Activated T-helper 2 cell treated with anti-CD3 and anti-CD28 coated beads, Interferon-gamma antibody, Interleukin-2, Interleukin-4, amounts not matched to agents 10 μg/mL and 5 μg/mL and 100 μg/mL, durations not matched to agents 14 hours and 24 hours and 36 hours (primary cell): ENCODE measurements around the gene NUDT3. TPM values are rescaled to one million over a fixed set of nuclear protein-coding genes. Genes with fewer than 3 reads are reported as not detected.

Experiments used
- DNase-seq: peaks from one replicate; pipeline ENCODE4 v3.0.0; 2021; ENCODE audit warnings: low spot score
- H3K27ac Mint-ChIP-seq: one replicate; pipeline ENCODE4 v1.8.0; 2021; ENCODE audit warnings: mixed read lengths
- H3K27me3 Mint-ChIP-seq: one replicate; pipeline ENCODE4 v1.8.0; 2021; ENCODE audit warnings: low read depth, mixed read lengths
- H3K36me3 Mint-ChIP-seq: one replicate; pipeline ENCODE4 v1.8.0; 2021; ENCODE audit warnings: low read depth, mixed read lengths
- H3K4me1 Mint-ChIP-seq: one replicate; pipeline ENCODE4 v1.8.0; 2021; ENCODE audit warnings: low read depth, mixed read lengths
- H3K4me3 Mint-ChIP-seq: one replicate; pipeline ENCODE4 v1.8.0; 2021; ENCODE audit warnings: low read depth, mild to moderate bottlenecking, moderate library complexity, mixed read lengths
- H3K9me3 Mint-ChIP-seq: one replicate; pipeline ENCODE4 v1.8.0; 2021; ENCODE audit warnings: mixed read lengths
- intact Hi-C: fragments of 100-400 bp; cut with micrococcal nuclease; formaldehyde crosslinking; loops from one replicate; pipeline ENCODE4 v1.15.1; 2023
- total RNA-seq: library from RNA; stranded (reverse); gene quantifications from 2 replicates; pipeline ENCODE4 v1.2.3, GENCODE V29; 2022

NUDT3 gene
- total RNA-seq, 1 donor from 2014 or later: 21.3 TPM

DNA sequence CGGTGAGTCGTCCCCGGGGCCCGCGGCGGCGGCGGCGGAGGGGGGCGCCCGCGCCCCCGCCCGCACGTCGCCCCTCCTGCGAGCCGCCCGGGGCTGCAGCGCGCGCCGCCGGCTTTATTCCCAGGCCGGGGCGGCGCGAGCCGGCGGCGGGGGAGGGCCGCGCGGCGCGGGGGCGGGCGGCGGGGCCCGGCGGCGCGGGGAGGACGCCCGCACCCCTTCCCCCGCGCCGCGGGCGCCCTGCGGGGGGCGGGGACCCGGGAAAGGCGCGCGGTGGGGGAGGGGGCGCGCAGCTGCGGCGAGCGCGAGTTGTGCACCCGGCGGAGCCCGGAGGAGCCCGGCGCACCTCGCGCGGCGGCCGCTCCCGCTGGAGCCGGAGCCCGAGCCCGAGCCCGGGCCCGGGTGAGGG lies 155.2 kb downstream of the NUDT3 start:
- Mint-ChIP-seq H3K4me1 (peaks cover 43% of the 10 kb centered on the region), H3K27ac (no peak overlapping the region), H3K9me3 (no peaks in the 10 kb centered on the region), H3K4me3 (no peak overlapping the region), H3K27me3 (no peaks in the 10 kb centered on the region), H3K36me3 (peaks cover 38% of the 10 kb centered on the region)
- no peak for DNase-seq
- intact Hi-C loops: loop anchor here (5.0 kb wide), 2 partner anchors 40 to 55 kb away; no protein-coding TSS in a partner anchor

DNA sequence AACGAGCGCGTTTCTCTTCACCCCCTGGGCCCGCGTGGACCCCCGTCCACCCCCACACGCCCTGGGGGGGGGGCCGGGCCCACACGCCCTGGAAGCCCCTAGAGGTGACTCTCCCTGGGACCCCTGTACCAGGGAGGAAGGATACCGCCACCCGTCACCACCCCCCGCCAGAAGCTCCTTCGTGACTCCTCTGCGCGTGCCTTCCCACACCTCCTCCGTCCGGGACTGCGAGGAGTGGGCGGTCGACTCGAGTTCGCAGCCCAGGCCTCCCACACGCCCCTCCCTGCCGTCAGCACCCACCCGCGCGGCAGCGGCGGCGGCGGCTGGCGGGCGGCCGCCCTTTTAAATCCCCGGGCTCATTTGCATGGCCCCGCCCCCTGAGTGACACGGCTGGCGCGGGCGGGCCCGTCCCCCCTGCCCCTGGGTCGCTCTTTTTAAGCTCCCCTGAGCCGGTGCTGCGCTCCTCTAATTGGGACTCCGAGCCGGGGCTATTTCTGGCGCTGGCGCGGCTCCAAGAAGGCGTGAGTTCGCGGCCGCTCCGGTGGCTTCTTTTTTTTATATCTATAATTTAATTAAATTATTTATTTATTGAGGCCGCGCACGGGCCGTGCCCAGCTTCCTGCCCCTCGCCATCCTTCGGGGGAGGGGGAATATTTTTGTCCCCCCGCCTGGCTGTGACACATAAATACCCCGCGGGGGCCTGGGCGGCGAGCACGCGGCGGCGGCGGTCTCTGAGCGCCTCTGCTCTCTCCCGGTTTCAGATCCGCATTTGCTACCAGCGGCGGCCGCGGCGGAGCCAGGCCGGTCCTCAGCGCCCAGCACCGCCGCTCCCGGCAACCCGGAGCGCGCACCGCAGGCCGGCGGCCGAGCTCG lies 155.8 kb downstream of the NUDT3 start, which contains the start of gene HMGA1:
HMGA1 (plus strand) TSS at position 431 of the 873 bp plus-strand sequence. CDS start 3,908 bp downstream, outside the sequence.
- Mint-ChIP-seq H3K27ac (peak within 1 kb of the TSS; percentile 94), H3K9me3 (no peaks in the 10 kb centered on the region), H3K36me3 (peaks cover 31% of the 10 kb centered on the region), H3K4me1 (peaks cover 37% of the 10 kb centered on the region), H3K27me3 (no peaks in the 10 kb centered on the region), H3K4me3 (peak within 1 kb of the TSS; percentile 86)
- intact Hi-C loops: loop anchor here (1.0 to 5.0 kb wide), 4 partner anchors 12 to 54 kb away; partner anchors contain the start of gene SMIM29
- DNase-seq: peak; percentile 83

DNA sequence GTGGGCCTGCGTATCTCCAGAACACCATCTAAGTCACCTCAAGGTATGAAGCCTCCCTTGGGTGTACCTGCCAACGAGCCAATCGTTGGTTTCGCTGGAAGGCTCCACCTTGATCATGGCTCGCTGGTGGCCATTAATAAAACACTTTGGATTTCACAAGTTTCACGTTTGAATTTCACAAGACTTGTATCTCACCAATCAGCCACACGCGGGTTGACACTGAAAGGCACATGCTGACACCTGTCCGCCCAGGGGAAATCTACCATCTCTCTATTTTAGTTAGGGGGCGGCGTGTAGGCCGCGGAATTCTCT lies 156.4 kb downstream of the NUDT3 start:
- no peak for DNase-seq
- Mint-ChIP-seq H3K9me3 (no peaks in the 10 kb centered on the region), H3K27ac (peak overlapping the region; percentile 94), H3K36me3 (peaks cover 25% of the 10 kb centered on the region), H3K4me3 (peak overlapping the region; percentile 83), H3K27me3 (no peaks in the 10 kb centered on the region), H3K4me1 (peaks cover 32% of the 10 kb centered on the region)
- intact Hi-C loops: loop anchor here (1.0 to 5.0 kb wide), 4 partner anchors 12 to 54 kb away; partner anchors contain the start of gene SMIM29

DNA sequence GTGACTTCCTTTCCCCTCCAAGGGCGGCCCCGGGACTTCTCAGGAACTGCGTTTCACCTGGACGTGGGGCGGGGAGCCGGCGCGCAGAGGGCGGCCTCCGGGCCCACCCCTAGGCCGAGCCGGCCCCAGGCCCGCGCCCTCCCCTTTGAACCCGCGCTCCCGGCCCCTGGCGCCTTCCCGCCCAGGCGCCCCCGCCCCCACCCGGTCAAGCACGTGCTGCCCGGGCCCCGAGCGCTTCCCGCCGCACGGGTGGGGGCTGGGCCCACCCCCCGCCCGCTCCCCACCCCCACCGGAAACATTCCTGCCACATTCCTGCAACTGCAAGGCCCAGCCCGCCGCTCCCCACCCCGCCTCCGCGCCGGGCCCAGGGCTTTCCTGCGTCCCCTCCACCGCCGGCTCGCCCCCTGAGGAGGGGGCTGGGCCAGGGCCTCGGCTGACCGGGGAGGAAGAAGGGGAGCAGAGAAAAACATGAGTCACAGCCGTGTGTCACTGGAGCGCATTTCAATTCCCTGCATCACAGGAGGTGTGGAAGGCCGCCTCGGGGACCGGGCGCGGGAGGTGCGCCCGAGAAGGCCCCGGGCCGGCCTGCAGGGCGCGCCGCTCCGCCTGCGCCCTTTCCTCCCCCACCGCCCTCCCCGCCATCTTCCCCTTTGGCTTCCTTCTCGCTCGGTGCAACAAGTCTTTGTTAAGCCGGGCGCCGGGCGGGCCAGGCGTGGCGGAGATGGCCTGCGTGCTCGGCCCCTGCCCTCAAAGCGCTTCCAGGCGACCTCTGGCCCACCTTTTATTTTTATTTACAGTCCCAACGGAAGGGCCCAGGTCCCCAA lies 156.9 kb downstream of the NUDT3 start:
- Mint-ChIP-seq H3K27ac (peak overlapping the region; percentile 94), H3K4me1 (peaks cover 30% of the 10 kb centered on the region), H3K27me3 (no peaks in the 10 kb centered on the region), H3K4me3 (peak overlapping the region; percentile 83), H3K36me3 (peaks cover 20% of the 10 kb centered on the region), H3K9me3 (no peaks in the 10 kb centered on the region)
- intact Hi-C loops: loop anchor here (1.0 to 5.0 kb wide), 4 partner anchors 11 to 53 kb away; partner anchors contain the start of gene SMIM29
- DNase-seq: peak; percentile 48

DNA sequence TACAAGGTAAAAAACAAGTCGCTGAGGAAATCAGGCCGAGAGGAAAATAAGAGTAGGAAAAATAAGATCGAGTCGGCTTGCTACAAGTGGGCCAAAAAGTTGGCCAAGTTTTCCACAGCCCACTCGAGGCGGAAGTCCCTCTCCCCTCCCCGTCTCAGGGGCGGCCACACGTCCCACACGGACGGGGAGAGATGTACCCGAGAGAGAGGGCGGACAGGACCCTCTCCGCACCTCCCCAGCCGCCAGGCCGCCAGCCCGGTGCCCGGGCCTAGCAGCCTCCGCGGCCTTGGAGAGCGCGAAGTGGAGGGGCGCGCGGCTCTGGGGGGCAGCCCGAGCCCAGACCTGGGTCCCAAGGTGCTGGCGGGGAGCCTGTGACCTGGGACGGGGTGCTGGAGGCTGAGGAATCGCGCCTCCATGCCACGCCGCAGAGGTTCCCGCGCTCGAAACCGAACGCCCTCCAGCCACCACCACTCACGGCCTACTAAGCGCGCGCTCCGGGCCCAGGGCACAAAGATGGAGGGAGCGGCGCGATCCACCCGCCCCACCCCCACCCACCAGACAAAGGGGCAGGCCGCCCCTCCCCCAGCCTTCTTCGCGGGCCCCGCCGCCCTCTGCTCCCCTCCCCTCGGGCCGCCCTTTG lies 157.7 kb downstream of the NUDT3 start:
- DNase-seq: no peak
- H3K27ac Mint-ChIP-seq: peak overlapping the region; percentile 26
- H3K36me3 Mint-ChIP-seq: peaks cover 15% of the 10 kb centered on the region
- H3K27me3 Mint-ChIP-seq: no peaks in the 10 kb centered on the region
- intact Hi-C loops: loop anchor here (5.0 kb wide), 2 partner anchors 37 to 52 kb away; no protein-coding TSS in a partner anchor
- no peaks in the 10 kb centered on the region for H3K9me3 Mint-ChIP-seq
- peaks cover 25% of the 10 kb centered on the region for H3K4me1 Mint-ChIP-seq
- H3K4me3 Mint-ChIP-seq: no peak overlapping the region

DNA sequence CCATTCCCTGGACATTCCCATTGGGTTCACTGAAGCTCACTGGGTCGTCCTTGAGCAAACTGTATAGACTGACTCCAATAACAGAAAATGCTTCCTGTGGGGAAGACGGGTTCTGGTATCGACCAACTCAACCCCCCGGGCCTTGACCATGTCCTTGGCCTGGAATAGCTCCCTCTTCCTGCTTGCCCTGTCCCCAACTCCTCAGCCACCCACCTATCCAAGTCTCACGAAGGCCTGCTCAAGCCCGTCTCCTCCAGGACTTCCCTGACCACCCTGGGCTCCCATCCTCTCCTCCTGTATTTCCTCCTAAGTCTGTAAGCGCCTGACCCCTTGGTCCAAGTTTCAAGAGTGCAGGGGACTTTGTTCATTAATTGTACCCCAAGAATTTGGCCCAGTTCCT lies 158.6 kb downstream of the NUDT3 start:
- Mint-ChIP-seq H3K4me1 (peaks cover 23% of the 10 kb centered on the region), H3K9me3 (no peaks in the 10 kb centered on the region), H3K27me3 (no peaks in the 10 kb centered on the region), H3K36me3 (peaks cover 8% of the 10 kb centered on the region), H3K4me3 (no peak overlapping the region), H3K27ac (peak overlapping the region; percentile 26)
- intact Hi-C loops: no loop called here
- DNase-seq: no peak

DNA sequence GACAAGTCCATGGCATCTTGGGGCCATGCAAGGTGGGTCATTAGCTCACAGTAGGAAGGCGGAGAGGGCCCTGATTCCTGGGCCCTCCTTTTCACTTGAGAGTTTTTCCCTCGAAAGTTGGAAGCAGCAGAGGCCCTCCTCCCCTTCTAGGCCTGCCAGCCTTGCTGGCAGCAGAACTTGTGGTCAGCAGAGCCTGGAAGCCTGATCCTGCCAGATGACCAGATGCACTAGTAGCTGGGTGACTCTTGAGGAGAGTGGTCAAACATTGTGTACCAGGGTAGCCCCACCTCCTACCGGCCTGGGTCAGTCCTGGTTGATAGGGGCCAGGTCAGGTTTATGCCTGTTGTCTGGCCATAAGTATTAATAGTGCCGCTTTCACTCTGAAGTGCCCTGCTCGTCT lies 159.6 kb downstream of the NUDT3 start:
- peaks cover 18% of the 10 kb centered on the region for H3K4me1 Mint-ChIP-seq
- intact Hi-C loops: no loop called here

DNA sequence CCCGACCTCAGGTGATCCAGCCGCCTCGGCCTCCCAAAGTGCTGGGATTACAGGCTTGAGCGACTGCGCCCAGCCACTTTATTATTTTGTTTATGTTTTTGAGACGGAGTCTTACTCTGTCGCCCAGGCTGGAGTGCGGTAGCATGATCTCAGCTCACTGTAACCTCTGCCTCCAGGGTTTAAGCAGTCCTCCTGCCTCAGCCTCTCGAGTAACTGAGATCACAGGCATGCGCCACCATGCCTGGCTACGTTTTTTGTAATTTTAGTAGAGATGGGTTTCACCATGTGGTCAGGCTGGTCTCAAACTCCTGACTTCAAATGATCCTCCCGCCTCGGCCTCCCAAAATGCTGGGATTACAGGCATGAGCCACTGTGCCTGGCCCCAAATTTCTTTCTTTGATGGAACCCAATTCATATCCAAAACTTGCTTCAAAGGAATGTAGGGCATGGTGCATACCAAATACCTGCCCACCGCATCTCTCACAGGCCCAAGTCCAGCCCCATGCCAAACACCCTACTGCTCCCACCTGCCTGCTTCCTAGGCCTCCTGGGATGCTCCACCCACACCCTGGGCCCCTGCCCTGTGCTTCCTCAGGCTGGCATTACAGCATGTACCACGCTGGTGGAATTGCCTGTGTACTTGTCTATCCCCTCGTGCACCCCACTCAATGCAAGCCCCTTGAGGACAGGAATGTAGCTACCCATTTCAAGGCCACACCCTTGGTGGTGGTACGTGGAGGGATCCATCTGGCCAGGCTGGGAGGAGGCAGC lies 160.7 kb downstream of the NUDT3 start:
- Mint-ChIP-seq H3K27ac (no peak overlapping the region), H3K4me1 (peaks cover 27% of the 10 kb centered on the region), H3K27me3 (no peaks in the 10 kb centered on the region), H3K36me3 (no peaks in the 10 kb centered on the region), H3K9me3 (no peaks in the 10 kb centered on the region), H3K4me3 (no peak overlapping the region)
- DNase-seq: no peak
- intact Hi-C loops: no loop called here

More for the DNA sequence above, 159.6 kb downstream of the NUDT3 start:
- Mint-ChIP-seq H3K27ac (no peak overlapping the region), H3K4me3 (no peak overlapping the region), H3K36me3 (no peaks in the 10 kb centered on the region), H3K9me3 (no peaks in the 10 kb centered on the region), H3K27me3 (no peaks in the 10 kb centered on the region)
- DNase-seq: no peak

DNA sequence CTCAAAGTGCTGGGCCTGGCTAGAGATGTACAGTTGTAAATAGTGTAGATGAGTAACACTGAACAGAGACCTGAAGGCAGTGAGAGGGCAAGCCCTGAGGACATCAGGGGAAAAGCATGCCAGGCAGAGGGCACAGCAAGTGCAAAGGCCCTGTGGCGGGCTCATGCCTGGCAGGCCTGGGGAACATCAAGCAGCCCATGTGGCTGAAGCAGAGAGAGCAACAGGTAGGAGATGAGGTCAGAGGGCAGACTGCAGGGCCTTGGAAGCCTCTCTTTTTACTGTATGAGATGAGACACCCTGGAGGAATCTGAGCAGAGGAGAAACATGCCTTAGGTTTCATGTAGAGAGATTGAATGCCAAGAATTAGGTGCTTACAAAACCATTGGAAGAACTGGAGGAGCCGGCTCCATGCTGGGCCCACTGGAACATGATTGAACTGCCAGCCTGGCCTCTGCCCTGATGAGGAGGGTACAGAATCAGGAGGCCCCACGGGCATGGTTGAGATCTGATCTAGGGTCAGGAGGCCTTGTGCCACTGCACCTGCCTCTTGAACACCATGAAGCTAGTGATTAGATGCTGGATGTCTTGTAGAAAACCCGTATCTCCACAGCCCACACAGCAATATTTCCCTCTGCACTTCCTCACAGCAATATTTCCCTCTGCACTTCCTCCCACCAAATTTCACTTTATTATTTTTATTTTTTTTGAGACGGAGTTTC lies 161.7 kb downstream of the NUDT3 start:
- Mint-ChIP-seq H3K4me3 (no peak overlapping the region), H3K9me3 (no peaks in the 10 kb centered on the region), H3K4me1 (peaks cover 24% of the 10 kb centered on the region), H3K27me3 (no peaks in the 10 kb centered on the region), H3K36me3 (no peaks in the 10 kb centered on the region), H3K27ac (no peak overlapping the region)
- intact Hi-C loops: no loop called here
- no peak for DNase-seq

DNA sequence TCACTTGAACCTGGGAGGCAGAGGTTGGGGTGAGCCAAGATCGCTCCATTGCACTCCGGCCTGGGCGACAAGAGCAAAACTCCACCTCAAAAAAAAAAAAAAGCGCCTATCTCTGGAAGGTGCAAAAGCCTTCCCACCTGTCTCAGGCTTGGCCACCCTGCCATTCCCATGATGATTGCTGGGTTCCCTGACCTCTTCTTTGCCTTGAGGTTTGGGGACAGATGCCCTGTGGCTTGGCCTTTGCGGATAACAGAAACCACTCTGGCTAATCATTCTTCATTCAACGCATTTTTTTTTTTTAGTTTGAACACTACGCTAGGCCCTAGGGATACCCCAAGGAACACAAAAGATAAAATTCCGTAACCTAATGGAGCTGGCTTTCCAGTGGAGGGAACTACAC lies 162.6 kb downstream of the NUDT3 start:
- peaks cover 23% of the 10 kb centered on the region for H3K4me1 Mint-ChIP-seq
- H3K4me3 Mint-ChIP-seq: no peak overlapping the region
- H3K9me3 Mint-ChIP-seq: no peaks in the 10 kb centered on the region
- DNase-seq: no peak
- H3K27me3 Mint-ChIP-seq: no peaks in the 10 kb centered on the region
- H3K36me3 Mint-ChIP-seq: no peaks in the 10 kb centered on the region
- H3K27ac Mint-ChIP-seq: no peak overlapping the region
- intact Hi-C loops: no loop called here
